GM12875 (cell line): Measurements from ENCODE around the gene BPTF.
A peak's percentile ranks its signal among the peaks of the same experiment; 100 is the strongest.

ENCODE experiments used
- H3K4me3 ChIP-seq: one replicate; pipeline ENCODE4 v1.5.1; 2011; ENCODE audit warnings: low read depth, low read length, control low read depth
- TF ChIP-seq, protein P1 (sequence below): IDR thresholded peaks from 2 replicates; pipeline ENCODE4 v1.5.1; 2011; ENCODE audit warnings: low read depth, mild to moderate bottlenecking, control low read depth, inconsistent platforms, low read length, moderate library complexity, borderline replicate concordance; ENCODE audit not compliant: insufficient read depth

The BPTF gene

DNA sequence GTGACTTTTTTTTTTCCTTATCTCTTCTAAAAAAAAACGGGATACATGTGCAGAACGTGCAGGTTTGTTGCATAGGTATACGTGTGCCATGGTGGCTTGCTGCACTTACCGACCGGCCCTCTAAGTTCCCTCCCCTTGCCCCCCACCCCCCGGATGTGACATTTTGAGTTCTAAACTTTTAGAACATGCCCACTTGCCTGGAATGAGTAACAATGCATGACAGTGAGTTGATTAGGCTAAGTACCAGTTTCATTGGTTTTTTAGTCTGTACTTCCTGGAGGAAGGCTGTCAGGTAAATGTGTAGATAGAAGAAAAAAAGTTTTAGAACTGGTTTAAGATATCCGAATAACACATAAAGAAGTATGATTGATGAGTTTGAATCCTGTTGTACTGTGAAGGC, 4.0 kb downstream of the BPTF start:
- H3K4me3 ChIP-seq: no peak overlapping the region
- TF ChIP-seq, protein P1, sequence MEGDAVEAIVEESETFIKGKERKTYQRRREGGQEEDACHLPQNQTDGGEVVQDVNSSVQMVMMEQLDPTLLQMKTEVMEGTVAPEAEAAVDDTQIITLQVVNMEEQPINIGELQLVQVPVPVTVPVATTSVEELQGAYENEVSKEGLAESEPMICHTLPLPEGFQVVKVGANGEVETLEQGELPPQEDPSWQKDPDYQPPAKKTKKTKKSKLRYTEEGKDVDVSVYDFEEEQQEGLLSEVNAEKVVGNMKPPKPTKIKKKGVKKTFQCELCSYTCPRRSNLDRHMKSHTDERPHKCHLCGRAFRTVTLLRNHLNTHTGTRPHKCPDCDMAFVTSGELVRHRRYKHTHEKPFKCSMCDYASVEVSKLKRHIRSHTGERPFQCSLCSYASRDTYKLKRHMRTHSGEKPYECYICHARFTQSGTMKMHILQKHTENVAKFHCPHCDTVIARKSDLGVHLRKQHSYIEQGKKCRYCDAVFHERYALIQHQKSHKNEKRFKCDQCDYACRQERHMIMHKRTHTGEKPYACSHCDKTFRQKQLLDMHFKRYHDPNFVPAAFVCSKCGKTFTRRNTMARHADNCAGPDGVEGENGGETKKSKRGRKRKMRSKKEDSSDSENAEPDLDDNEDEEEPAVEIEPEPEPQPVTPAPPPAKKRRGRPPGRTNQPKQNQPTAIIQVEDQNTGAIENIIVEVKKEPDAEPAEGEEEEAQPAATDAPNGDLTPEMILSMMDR: no peak

DNA sequence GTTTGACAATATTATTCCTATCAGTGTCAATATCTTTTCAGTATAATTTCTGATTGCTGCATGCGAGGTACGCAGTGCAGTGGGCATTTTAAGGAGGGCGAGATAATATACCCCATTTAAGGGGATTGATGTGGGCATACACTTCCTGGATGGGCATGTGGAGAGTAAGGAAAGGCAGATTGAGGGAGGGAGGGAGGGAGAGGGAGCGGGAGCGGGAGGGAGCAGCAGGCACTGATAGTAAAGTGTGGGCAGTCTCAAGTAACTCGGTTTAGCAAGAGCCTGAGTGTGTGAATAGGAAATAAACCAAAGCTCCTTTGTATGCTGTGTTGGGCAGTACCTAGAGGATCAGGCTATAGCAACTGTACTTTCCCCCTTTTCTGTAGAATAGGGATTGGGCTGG, 5.1 kb downstream of the BPTF start:
- no peak overlapping the region for H3K4me3 ChIP-seq
- TF ChIP-seq, protein P1: no peak

DNA sequence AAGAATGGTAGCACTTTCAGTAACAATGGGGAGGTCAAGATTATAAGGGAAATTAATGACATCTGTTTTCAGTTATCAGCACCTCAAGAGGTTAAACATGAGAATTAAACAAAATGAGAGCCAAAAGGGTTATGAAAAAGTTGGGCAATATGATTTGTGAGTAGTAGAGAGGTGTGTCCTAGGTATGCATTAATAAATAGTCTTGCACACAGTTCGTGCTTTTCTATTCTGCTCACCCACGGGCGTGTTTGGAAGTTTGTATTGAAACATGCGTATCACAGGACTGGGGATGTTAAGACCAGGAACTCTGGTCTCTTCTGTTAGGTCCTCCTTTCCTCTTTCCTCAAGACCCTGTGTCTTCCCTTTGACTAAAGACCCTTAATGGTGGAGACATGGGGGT, 6.0 kb downstream of the BPTF start:
- TF ChIP-seq, protein P1: no peak
- H3K4me3 ChIP-seq: no peak overlapping the region

DNA sequence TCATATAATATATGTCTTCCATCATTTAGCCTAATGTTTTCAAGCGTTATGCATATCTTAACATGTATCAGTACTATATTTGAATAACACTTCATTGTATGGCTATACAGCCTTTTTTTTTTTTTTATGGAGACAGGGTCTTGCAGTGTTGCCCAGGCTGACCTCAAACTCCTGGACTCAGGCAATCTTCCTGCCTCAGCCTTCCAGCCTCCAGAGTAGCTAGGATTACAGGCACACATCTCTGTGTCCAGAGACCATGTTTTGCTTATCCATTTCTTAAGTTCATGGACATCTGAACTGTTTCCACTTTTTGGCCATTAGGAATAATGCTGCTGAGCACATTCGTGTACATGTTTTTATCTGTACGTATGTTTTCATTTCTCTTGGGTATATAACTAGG, 7.8 kb downstream of the BPTF start:
- TF ChIP-seq, protein P1: no peak
- no peak overlapping the region for H3K4me3 ChIP-seq

DNA sequence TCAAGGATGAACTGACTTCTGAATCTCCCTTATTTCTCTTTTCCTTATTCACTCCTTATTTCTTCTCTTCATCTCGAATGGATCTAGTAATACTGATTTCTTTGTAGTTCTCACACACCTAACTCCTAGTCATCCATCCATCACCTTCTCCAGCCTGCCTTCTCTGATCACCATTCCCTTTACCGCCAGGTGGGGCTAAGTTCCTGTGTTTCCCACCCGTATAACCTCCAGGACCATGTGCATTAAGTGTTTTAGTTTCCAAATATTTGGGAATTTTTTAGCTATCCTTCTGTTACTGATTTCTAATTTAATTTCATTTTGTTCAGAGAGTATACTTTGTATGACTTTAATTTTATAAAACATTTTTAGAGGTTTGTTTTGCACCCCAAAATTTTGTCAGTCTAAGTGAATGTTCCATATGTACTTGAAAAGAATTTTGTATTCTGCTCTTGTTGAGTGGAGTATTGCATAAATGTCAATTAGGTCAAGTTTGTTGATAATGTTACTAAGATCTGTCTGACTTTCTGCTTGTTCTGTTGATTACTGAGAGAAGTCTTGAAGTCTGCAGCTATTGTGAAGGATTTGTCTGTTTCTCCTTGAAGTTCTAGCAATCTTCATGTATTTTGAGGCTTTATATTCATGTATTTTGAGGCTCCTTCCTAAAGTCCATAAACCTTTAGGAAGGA, 8.8 kb downstream of the BPTF start:
- TF ChIP-seq, protein P1: peak; percentile 24; the same call in 1 of the 2 replicates
- H3K4me3 ChIP-seq: no peak overlapping the region

DNA sequence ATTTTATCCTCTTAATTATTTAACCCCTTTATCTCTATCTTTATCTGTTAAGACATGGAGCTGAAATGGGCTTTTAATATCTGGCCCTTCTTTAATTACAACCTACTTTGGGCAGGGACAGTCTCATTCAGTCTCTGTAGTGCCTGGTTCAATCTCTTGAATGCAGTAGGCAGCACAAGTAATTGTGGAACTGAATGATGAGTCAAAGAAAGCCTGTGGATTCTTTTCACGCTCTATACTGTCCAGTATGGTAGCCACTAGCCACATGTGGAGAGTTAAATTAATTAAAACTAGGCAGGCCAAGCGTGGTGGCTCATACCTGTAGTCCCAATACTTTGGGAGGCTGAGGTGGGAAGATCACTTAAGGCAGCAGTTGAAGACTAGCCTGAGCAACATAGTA, 9.3 kb downstream of the BPTF start:
- TF ChIP-seq, protein P1: no peak
- H3K4me3 ChIP-seq: no peak overlapping the region

DNA sequence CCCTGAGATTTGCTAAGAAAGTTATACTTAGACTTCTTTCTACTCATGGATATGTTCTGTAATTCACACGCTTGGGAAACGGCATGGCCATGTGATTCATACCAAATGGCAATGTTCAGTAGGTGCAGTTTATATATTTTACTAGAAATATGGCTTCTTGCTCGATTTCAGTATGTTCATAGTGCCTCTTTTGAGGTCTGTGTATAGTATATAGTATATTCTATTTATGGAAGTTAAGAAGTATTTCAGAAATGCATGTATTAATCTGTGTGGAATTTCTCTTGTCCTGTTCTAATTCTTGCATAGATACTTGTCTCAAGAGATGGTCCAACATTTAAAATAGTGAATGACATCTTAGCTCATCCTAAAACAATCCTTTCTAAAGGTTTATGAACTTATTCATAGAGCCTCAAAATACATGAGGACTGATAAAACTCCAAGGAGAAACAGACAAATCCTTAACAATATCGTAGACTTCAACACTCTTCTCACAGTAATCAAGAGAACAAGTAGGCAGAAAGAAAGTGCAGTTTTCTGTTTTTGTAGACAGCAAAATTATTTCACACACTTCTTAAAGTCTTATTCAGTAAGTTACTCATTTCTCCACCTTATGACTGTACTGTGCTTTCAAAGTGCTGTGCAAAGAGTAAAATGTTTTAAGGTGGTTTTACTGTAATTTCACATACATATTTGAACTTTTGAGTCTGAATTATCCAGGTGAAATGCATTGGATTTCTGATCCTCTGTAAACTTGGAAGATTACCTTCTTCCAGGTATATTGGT, 11.1 kb downstream of the BPTF start:
- H3K4me3 ChIP-seq: no peak overlapping the region
- TF ChIP-seq, protein P1: no peak
